Neural cell (in vitro differentiated cells): ENCODE data around the gene LUZP1.

ENCODE experiments used
- CTCF ChIP-seq: fragments of 450-650 bp; IDR thresholded peaks from 2 replicates; pipeline ENCODE4 v1.5.1; 2014; ENCODE audit warnings: antibody characterized with exemption, mild to moderate bottlenecking, moderate library complexity; ENCODE audit not compliant: poor library complexity, severe bottlenecking
- RAD21 ChIP-seq: fragments of 450-650 bp; conservative IDR thresholded peaks from 2 replicates; pipeline ENCODE4 v1.6.1; 2014; ENCODE audit warnings: antibody characterized with exemption, mild to moderate bottlenecking, moderate library complexity

GRCh38 chr1:23156940-23157339, 11.7 kb downstream of the LUZP1 start:
- TF ChIP-seq RAD21: no peak
- TF ChIP-seq CTCF: no peak
